C4-2B (cell line): ENCODE data around the gene CORT.

Source experiments
- CTCF ChIP-seq: fragments of 450-650 bp; conservative IDR thresholded peaks from 2 replicates; pipeline ENCODE4 v1.5.1; 2017; ENCODE audit warnings: mild to moderate bottlenecking
- ZFX ChIP-seq: fragments of 450-650 bp; IDR thresholded peaks from 2 replicates; pipeline ENCODE4 v1.6.1; 2017

- TF ChIP-seq CTCF (no peak), ZFX (no peak)
These were observed 47.3 kb downstream of the CORT start for GRCh38 chr1:10497109-10497508.
